GM12864 (cell line): Measurements from ENCODE around the gene ARHGAP35.
"Not testable (repeated sequence)": the region's sequence is repeated elsewhere in the genome, so short reads cannot be mapped to it uniquely, and the experiment has no call there.

Experiments used
- DNase-seq: peaks from one replicate; pipeline ENCODE4 v3.0.0-alpha.2; 2011; ENCODE audit warnings: low read depth
- H3K4me3 ChIP-seq: 2 replicates; pipeline ENCODE4 v1.5.1; 2011; ENCODE audit warnings: mild to moderate bottlenecking, low read depth, low read length, control low read depth
- CTCF ChIP-seq: IDR thresholded peaks from 2 replicates; pipeline ENCODE4 v1.5.1; 2011; ENCODE audit warnings: low read depth, mild to moderate bottlenecking, moderate library complexity, low read length, control low read depth, inconsistent platforms; ENCODE audit errors: missing control alignments

ARHGAP35 gene

DNA sequence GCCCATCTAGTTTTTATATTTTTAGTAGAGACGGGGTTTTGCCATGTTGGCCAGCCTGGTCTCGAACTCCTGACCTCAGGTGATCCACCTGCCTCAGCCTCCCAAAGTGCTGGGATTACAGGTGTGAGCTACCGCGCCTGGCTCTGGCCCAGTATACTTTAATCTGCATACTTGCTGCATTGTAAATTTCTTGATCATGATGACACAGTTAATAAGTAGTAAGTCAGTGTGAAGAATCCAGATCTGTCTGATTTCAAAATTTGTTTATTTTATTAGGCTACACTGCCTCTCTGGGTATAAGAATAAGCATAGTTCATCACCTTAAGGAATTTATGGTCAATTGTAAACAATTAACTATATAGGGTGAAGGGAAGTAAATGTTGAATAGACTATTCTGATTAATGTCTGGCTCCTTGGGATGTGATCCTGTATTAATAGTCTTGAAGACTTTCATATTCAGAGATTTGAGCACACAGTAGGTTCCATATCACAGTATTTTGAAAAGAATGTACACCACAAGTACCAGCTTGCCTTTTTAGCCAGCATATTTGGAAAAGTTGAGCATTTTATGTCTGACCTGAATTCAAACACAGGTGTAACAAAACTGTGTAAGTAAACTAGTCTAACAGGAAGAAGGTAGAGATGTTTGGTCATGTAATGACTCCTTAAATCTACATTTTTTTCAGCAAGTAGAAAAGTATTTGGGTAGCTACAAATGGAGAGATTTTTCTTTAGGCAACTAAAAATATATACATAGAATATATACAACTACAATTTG, 7.4 kb downstream of the ARHGAP35 start:
- DNase-seq: no peak

GRCh38 chr19:46871173-46871572, 10.4 kb downstream of the ARHGAP35 start:
- not testable (repeated sequence) for DNase-seq, H3K4me3 ChIP-seq

More for the DNA sequence above, 7.4 kb downstream of the ARHGAP35 start:
- H3K4me3 ChIP-seq: no peak overlapping the region
- no peak for TF ChIP-seq CTCF

DNA sequence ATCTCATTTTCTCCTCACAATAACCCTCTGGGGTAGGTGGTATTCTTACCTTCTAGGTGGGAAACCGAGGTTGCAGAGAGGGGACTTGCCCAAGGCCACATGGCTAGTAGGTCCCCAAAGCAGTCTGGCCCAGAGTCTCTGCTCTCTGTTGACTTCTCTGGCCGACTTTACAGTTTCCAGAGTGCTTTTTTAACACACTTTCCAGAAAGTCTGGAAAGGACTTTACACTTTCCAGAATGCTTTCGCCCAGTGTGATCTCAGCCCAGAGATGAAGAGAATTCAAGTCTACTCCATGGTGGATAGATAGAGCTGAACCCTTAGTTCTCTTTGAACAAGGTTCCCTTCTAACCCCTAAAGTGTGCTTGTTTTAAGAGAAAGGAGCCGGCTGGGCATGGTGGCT, 12.2 kb downstream of the ARHGAP35 start:
- no peak for TF ChIP-seq CTCF
- no peak overlapping the region for H3K4me3 ChIP-seq
- DNase-seq: no peak

GRCh38 chr19:46875234-46875633, 14.4 kb downstream of the ARHGAP35 start:
- DNase-seq: no peak
- TF ChIP-seq CTCF: no peak
- H3K4me3 ChIP-seq: no peak overlapping the region

DNA sequence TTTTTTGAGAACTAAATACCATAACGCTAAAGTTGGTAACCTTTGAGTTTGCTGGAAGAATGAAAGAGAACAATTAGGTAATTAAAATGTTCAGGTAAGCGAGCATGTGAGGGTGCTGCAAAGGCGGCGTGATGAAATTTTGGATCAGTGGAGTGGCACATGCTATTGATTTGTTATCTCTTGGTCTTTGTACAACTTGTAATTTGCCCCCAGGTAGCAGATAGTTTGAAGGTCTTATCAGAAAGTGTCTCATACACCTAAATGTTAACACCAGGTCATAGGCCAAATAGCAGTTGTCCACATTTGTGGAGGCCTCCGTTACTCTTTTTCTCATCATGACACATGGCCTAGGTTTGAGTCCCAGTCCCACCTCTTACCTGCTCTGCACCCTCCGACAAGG, 14.9 kb downstream of the ARHGAP35 start:
- H3K4me3 ChIP-seq: no peak overlapping the region
- no peak for DNase-seq
- TF ChIP-seq CTCF: no peak

DNA sequence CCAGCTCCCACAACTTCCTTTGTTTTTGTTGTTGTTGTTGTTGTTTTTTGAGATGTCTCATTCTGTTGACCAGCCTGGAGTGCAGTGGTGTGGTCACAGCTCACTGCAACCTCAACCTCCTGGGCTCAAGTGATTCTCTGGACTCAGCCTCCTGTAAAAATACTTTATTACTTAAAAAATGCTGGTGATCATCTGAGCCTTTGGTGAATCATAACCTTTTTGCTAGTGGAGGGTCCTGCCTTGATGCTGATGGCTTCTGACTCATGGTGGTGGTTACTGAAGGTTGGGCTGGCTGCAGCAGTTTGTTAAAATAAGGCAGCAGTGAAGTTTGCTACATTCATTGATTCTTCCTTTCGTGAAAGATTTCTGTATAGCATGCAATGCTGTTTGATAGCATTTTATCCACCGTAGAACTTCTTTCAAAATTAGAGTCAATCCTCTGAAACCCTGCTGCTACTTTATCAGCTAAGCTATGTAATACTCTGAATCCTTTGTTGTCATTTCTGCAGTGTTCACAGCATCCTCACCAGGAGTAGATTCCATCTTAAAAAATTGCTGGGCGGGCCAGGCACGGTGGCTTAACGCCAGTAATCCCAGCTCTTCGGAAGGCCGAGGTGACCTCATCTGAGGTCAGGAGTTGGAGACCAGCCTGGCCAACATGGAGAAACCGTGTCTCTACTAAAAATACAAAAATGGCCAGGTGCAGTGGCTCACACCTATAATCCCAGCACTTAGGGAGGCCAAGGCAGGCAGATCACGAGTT, 18.0 kb downstream of the ARHGAP35 start:
- no peak overlapping the region for H3K4me3 ChIP-seq
- no peak for TF ChIP-seq CTCF
- DNase-seq: no peak

DNA sequence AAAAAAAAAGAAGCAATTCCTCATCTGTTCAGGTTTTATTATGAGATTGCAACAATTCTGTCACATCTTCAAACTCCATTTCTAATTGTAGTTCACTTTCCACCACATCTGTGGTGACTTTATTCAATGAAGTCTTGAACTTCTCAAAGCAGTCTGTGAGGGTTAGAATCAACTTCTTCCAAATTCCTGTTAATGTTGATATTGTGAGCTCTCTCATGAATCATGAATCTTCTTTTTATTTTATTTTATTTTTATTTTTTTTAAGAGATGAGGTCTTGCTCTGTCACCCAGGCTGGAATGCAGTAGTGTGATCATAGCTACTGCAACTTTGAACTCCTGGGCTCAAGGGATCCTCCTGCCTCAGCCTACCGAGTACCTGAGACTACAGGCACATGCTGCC, 19.6 kb downstream of the ARHGAP35 start:
- DNase-seq: no peak
- no peak overlapping the region for H3K4me3 ChIP-seq
- no peak for TF ChIP-seq CTCF
